AG09319 (cell line): ENCODE results near the gene RANBP17.

ENCODE experiments used
- DNase-seq: peaks from one replicate; pipeline ENCODE4 v3.0.0-alpha.2; 2010; ENCODE audit warnings: low read depth; ENCODE audit errors: extremely low read depth
- CTCF ChIP-seq: IDR thresholded peaks from 2 replicates; pipeline ENCODE4 v1.5.1; 2011; ENCODE audit warnings: low read depth, mild to moderate bottlenecking, inconsistent platforms, low read length, moderate library complexity

RANBP17 gene

GRCh38 chr5:171315925-171316257, 454.1 kb downstream of the RANBP17 start:
- no peak for TF ChIP-seq CTCF

DNA sequence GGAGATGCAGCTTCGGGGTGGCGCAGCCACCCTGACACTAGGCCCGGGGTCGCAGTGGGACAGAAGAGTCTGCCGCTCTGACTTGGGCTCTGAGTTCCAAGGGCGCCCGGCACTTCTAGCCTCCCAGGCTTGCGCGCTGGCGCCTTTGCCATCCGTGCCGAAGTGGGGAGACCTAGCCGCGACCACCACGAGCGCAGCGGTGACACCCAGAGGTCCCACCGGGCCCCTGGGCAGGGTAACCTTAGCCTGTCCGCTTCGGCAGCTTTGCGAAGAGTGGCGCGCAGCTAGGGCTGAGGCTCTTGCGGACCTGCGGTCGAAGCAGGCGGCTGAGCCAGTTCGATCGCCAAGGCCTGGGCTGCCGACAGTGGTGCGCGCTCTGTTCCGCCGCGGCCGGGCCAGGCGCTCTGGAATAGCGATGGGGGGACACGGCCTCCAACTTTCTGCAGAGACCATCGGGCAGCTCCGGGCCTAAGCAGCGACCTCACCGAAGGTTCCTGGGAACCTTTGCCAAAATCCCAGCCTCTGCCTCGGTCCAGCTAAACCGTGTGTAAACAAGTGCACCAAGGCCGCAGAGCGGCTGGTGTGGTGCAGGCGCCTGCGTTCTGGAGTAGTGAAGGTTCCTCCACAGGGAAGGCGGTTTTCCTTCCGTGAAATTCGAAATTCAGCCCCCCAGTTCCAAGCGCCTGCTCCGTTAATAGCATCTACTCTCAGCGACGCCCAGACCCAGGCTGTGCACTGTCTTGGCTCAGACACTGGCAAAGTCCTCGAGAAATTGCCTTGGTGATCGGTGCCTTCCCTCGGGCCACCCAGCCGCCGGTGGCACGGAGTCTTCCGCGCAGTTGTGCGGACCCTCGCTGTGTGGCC, 454.7 kb downstream of the RANBP17 start:
- TF ChIP-seq CTCF, result no peak
- DNase-seq, result no peak

More at GRCh38 chr5:171315925-171316257, 454.1 kb downstream of the RANBP17 start:
- DNase-seq, result no peak

DNA sequence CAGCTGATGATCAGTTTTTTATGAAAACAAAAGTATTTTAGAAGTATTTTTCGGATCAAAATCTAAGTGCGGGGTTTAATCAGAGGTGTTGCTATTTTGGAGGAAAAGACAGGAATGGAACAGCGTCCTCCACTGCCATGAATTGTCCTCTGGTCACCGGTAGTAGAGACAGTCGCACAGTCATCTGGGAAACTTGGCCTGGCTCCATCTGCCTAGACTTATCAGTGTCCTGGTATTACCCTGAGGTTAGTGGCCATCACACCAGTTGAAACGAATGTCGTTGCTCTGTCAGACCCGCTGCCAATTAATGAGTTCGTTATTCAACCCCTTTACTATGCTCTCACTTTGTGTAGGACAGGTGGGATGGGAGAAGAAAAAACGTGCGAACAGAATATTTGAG, 455.4 kb downstream of the RANBP17 start:
- DNase-seq, result no peak
- TF ChIP-seq CTCF, result no peak

GRCh38 chr5:171318026-171318425, 456.2 kb downstream of the RANBP17 start:
- DNase-seq, result no peak
- no peak for TF ChIP-seq CTCF

- no peak for DNase-seq
- no peak for TF ChIP-seq CTCF
Observed at GRCh38 chr5:171321447-171321846, 459.6 kb downstream of the RANBP17 start.

GRCh38 chr5:171322527-171322926, 460.7 kb downstream of the RANBP17 start:
- no peak for TF ChIP-seq CTCF
- DNase-seq, result no peak

- no peak for TF ChIP-seq CTCF
Observed at GRCh38 chr5:171323007-171323406, 461.2 kb downstream of the RANBP17 start.

More at GRCh38 chr5:171323007-171323406, 461.2 kb downstream of the RANBP17 start:
- no peak for DNase-seq
